HFF-Myc (cell line): Measurements from ENCODE around the gene FGD4.

ENCODE experiments used
- DNase-seq: peaks from one replicate; pipeline ENCODE4 v3.0.0-alpha.2; 2011; ENCODE audit warnings: low read depth; ENCODE audit errors: extremely low read depth
- H3K4me3 ChIP-seq: replicated peaks from 2 replicates; pipeline ENCODE4 v1.5.1; 2011; ENCODE audit warnings: low read depth, mild to moderate bottlenecking, control low read depth, low read length
- TF ChIP-seq, protein P1 (sequence below): IDR thresholded peaks from 2 replicates; pipeline ENCODE4 v1.5.1; 2012; ENCODE audit warnings: mild to moderate bottlenecking, low read depth, low read length, control low read depth; ENCODE audit errors: missing control alignments

The FGD4 gene

DNA sequence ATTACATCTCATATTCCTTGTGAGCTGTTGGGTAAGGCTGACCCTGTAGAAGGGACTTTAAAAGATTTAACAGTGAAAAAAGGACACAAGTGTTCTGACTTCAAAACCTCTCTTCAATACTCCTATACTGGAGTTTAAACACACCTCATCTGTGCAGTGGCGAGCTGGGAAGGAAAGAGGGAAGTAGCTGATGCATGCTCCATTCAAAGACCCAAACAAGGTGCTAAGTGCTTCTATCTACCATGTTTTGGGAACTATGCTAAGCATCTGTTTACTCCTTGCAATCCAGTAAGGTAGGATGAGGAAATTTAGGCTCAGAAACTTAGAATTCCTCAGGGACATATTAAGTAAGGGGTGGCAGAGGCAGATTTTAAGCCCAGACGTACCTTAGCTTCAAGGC, 263.3 kb downstream of the FGD4 start:
- TF ChIP-seq, protein P1, sequence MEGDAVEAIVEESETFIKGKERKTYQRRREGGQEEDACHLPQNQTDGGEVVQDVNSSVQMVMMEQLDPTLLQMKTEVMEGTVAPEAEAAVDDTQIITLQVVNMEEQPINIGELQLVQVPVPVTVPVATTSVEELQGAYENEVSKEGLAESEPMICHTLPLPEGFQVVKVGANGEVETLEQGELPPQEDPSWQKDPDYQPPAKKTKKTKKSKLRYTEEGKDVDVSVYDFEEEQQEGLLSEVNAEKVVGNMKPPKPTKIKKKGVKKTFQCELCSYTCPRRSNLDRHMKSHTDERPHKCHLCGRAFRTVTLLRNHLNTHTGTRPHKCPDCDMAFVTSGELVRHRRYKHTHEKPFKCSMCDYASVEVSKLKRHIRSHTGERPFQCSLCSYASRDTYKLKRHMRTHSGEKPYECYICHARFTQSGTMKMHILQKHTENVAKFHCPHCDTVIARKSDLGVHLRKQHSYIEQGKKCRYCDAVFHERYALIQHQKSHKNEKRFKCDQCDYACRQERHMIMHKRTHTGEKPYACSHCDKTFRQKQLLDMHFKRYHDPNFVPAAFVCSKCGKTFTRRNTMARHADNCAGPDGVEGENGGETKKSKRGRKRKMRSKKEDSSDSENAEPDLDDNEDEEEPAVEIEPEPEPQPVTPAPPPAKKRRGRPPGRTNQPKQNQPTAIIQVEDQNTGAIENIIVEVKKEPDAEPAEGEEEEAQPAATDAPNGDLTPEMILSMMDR, result no peak
- no peak overlapping the region for H3K4me3 ChIP-seq
- no peak for DNase-seq

- H3K4me3 ChIP-seq, result no peak overlapping the region
- no peak for DNase-seq
- TF ChIP-seq, protein P1, result no peak
These were observed 266.7 kb downstream of the FGD4 start for GRCh38 chr12:32666018-32666417.

- DNase-seq, result no peak
- H3K4me3 ChIP-seq, result no peak overlapping the region
- TF ChIP-seq, protein P1, result no peak
These were observed 270.2 kb downstream of the FGD4 start for GRCh38 chr12:32669584-32669983.

DNA sequence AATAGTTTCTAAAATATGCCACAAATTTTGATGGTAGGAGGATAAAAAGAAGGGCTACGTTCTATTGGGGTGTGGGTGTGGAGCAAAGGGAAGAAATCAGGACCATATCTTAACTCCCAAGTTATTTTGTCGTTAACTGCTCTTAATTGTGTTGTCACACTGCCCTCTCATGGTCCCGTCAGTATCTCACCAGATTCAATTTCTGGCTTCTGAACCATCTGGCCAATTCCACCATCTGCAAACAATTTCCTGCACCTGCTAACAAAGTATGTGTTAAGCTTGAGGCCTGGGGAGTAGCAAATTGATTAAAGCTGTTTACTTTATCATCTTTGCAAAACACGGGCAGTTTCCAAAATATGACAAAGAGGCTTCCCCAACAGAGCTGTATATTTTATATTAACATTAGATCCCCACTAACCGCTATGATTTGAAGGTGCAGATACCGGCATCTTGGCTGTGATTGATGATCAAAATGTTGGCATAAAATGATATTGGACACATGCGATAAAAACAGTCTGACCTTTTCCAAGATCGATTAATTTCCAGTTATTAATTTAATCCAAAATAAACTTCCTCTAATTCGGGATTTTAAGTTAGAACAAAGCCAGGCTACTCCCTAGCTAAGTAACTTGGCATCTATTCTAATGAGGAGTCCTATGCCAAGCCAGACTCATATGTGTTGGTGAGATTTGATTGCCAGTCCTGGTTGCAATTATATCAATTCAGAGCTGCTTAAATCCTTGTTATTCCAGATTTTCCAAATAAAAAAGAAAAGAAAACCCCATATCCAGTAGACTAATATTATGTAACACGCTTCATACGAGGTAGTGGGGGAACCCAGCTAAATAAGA, 272.8 kb downstream of the FGD4 start:
- peak; percentile 94 for DNase-seq
- no peak overlapping the region for H3K4me3 ChIP-seq
- TF ChIP-seq, protein P1, result peak; percentile 64

- peak; percentile 80 for DNase-seq
- TF ChIP-seq, protein P1, result no peak
- peak within 1 kb of the TSS; percentile 88 for H3K4me3 ChIP-seq
These were observed 279.9 kb downstream of the FGD4 start, which contains the start of gene DNM1L for GRCh38 chr12:32679091-32679919. Gene DNM1L (plus strand): TSS chr12:32679301. CDS start chr12:32679364, 63 bp downstream.

- H3K4me3 ChIP-seq, result peak overlapping the region; percentile 88
- TF ChIP-seq, protein P1, result no peak
- no peak for DNase-seq
These were observed 280.5 kb downstream of the FGD4 start for GRCh38 chr12:32679920-32680237.
